ENCODE results near the gene STAB2. TPM values are rescaled to one million over a fixed set of nuclear protein-coding genes. Genes with fewer than 3 reads are reported as not detected.

Gene STAB2
- total and polyA plus RNA-seq, 4 donors, result 3.4 to 42.6 (median 16.6) TPM

- no peak for TF ChIP-seq RAD21 (IDR thresholded peaks at IDR 0.05)
- no peak for TF ChIP-seq HNF4A (conservative IDR thresholded peaks at IDR 0.05)
- no peak for TF ChIP-seq FOXA1 (IDR thresholded peaks at IDR 0.05)
- TF ChIP-seq GABPA (IDR thresholded peaks at IDR 0.05 in 1 of 2, conservative IDR thresholded peaks at IDR 0.05 in 1 of 2), result no peak
- no peak for TF ChIP-seq HNF4G (IDR thresholded peaks at IDR 0.05)
- TF ChIP-seq REST (IDR thresholded peaks at IDR 0.05), result no peak
- no peak for TF ChIP-seq CTCF (IDR thresholded peaks at IDR 0.05; ENCODE audit: low read depth, low read length, missing input control)
- no peak for TF ChIP-seq ZBTB33 (IDR thresholded peaks at IDR 0.05)
- TF ChIP-seq NR2F2 (IDR thresholded peaks at IDR 0.05), result no peak
- no peak for TF ChIP-seq SP1 (IDR thresholded peaks at IDR 0.05)
- TF ChIP-seq FOXA2 (IDR thresholded peaks at IDR 0.05), result no peak
- no peak for TF ChIP-seq RXRA (IDR thresholded peaks at IDR 0.05)
- no peak for TF ChIP-seq TAF1 (conservative IDR thresholded peaks at IDR 0.05)
- TF ChIP-seq EGR1 (IDR thresholded peaks at IDR 0.05; ENCODE audit: low read depth in 2 of 2), result no peak
- no peak for TF ChIP-seq MAX (IDR thresholded peaks at IDR 0.05)
- TF ChIP-seq YY1 (IDR thresholded peaks at IDR 0.05), result no peak
- TF ChIP-seq JUND (IDR thresholded peaks at IDR 0.05), result no peak
- no peak for TF ChIP-seq ATF3 (IDR thresholded peaks at IDR 0.05)
- no peak for DNase-seq (ENCODE audit: low spot score)
- Histone ChIP-seq H3K9ac (ENCODE audit: low read depth in 1 of 2, low read length in 2 of 2) (no peak overlapping the region), H3K27ac (ENCODE audit: low read depth in 1 of 2, low read length in 2 of 2) (no peak overlapping the region), H3K4me1 (ENCODE audit: control insufficient read depth in 4 of 4, insufficient read depth in 4 of 4, low read length in 3 of 4) (no peaks in the 10 kb centered on the region), H3K9me3 (ENCODE audit: control insufficient read depth in 4 of 4, low read length in 3 of 4) (peaks cover 3 to 6% (median 5%) of the 10 kb centered on the region in 4 donors), H3K4me3 (ENCODE audit: low read depth in 1 of 3, low read length in 3 of 3) (no peak overlapping the region), H3K36me3 (ENCODE audit: control insufficient read depth in 4 of 4, insufficient read depth in 3 of 4, low read depth in 1 of 4, low read length in 3 of 4) (no peaks in the 10 kb centered on the region), H3K27me3 (ENCODE audit: control insufficient read depth in 4 of 4, insufficient read depth in 4 of 4, low read length in 3 of 4) (no peaks in the 10 kb centered on the region)
- WGBS, result 87% methylated on average over 1 of the region's 1 CpG
Measured at GRCh38 chr12:103731539-103731938, 144.5 kb downstream of the STAB2 start.

Measured in liver (tissue), 9 donors.